K562 (cell line): ENCODE results near the gene VWDE. TPM values are rescaled to one million over a fixed set of nuclear protein-coding genes. Genes with fewer than 3 reads are reported as not detected.
A peak's percentile ranks its signal among the peaks of the same experiment; 100 is the strongest.

Experiments used
- CREB5 ChIP-seq: fragments of 250-450 bp; sonication (Bioruptor Pico); IDR thresholded peaks from 2 replicates; pipeline ENCODE4 v1.5.0; 2020; ENCODE audit warnings: mild to moderate bottlenecking
- HOMEZ ChIP-seq: fragments of 250-450 bp; sonication (Bioruptor Pico); IDR thresholded peaks from 2 replicates; pipeline ENCODE4 v1.4.0; 2020; ENCODE audit warnings: mild to moderate bottlenecking, moderate library complexity
- IRF1 ChIP-seq: sonication (generic); formaldehyde crosslinking; IDR thresholded peaks from 2 replicates; pipeline ENCODE4 v1.8.0; 2022; ENCODE audit warnings: missing genetic modification reagents, mild to moderate bottlenecking, borderline replicate concordance
- IRF2 ChIP-seq: sonication (generic); formaldehyde crosslinking; IDR thresholded peaks from 2 replicates; pipeline ENCODE4 v1.8.1; 2022; ENCODE audit warnings: mild to moderate bottlenecking, missing genetic modification reagents
- KLF13 ChIP-seq: fragments of 450-650 bp; IDR thresholded peaks from 2 replicates; pipeline ENCODE4 v1.6.1; 2016; ENCODE audit warnings: missing genetic modification characterization, low read depth, mild to moderate bottlenecking, missing compliant biosample characterization, moderate library complexity, borderline replicate concordance
- MGA ChIP-seq: fragments of 450-650 bp; IDR thresholded peaks from 2 replicates; pipeline ENCODE4 v1.6.1; 2016; ENCODE audit warnings: mild to moderate bottlenecking, moderate library complexity
- MLX ChIP-seq, 2 experiments: fragments of 450-650 bp in 1 of 2; sonication (generic) in 1 of 2; formaldehyde crosslinking; conservative IDR thresholded peaks; 2 replicates each; pipeline versions ENCODE4 v1.4.0 to v1.8.1; 2020 to 2022; ENCODE audit warnings: mild to moderate bottlenecking in 1 of 2, missing genetic modification reagents in 1 of 2
- NCOR1 ChIP-seq: fragments of 450-650 bp; IDR thresholded peaks from 2 replicates; pipeline ENCODE4 v1.6.1; 2016; ENCODE audit warnings: mild to moderate bottlenecking, moderate library complexity
- NFE2 ChIP-seq: IDR thresholded peaks from 2 replicates; pipeline ENCODE4 v1.6.1; 2014; ENCODE audit warnings: antibody characterized with exemption, low read depth
- SNRNP70 ChIP-seq: fragments of 200-400 bp; formaldehyde crosslinking; optimal IDR thresholded peaks from 2 replicates; pipeline ENCODE3; 2017; ENCODE audit warnings: low read depth, low read length
- XRCC3 ChIP-seq: fragments of 450-650 bp; IDR thresholded peaks from 2 replicates; pipeline ENCODE4 v1.6.1; 2017; ENCODE audit warnings: mild to moderate bottlenecking, moderate library complexity
- ZNF79 ChIP-seq: fragments of 250-450 bp; sonication (Bioruptor Pico); IDR thresholded peaks from 2 replicates; pipeline ENCODE4 v1.4.0; 2020; ENCODE audit warnings: low read depth, mild to moderate bottlenecking, moderate library complexity
- polyA plus RNA-seq, 8 experiments: library from polyadenylated mRNA; depleted of rRNA in 4 of 8; stranded (reverse) in 5 of 8; unstranded in 3 of 8; fragments of >200 nt; fragmentation: Nextera tagmentation in 2 of 8; fragmentation: Illumina TruSeq in 1 of 8; extraction: Ambion mirVana in 2 of 8; extraction: Trizol in 1 of 8; gene quantifications; 2 replicates each; pipeline versions ENCODE4 v1.2.1 to v1.2.3, GENCODE V29; 2011 to 2014; ENCODE audit warnings: inconsistent platforms in 1 of 8, missing spikeins in 1 of 8
- total RNA-seq, 7 experiments: library from RNA; depleted of rRNA in 6 of 7; stranded (reverse); fragments of >200 nt in 6 of 7; fragmentation: Illumina TruSeq in 2 of 7; extraction: Trizol in 2 of 7; gene quantifications; 2 replicates each; pipeline versions ENCODE4 v1.2.1 to v1.2.3, GENCODE V29; 2011 to 2021; ENCODE audit warnings: low replicate concordance in 1 of 7

VWDE gene
- total and polyA plus RNA-seq, 9 of the 15 experiments (the other 6 are each of a cell fraction or from before 2014, with no cell fraction given): 40.6 to 162 (median 95.2) TPM

GRCh38 chr7:12385364-12385786 is 18.3 kb downstream of the VWDE start (continued):
- TF ChIP-seq MGA (no peak), IRF1 (CRISPR knock-in tag) (no peak), CREB5 (CRISPR knock-in tag) (no peak), SNRNP70 (no peak), NFE2 (peak; percentile 67; the same call in 1 of the 2 replicates), KLF13 (tag) (no peak), MLX (CRISPR knock-in tag; conservative IDR thresholded peaks at IDR 0.05) (no peak), NCOR1 (peak; percentile 97), XRCC3 (no peak), ZNF79 (CRISPR knock-in tag) (no peak), HOMEZ (CRISPR knock-in tag) (no peak), IRF2 (CRISPR knock-in tag) (no peak)
